NOMO-1 treated with DMSO at 0.1 percent for 48 hours (cell line): ENCODE measurements around the gene KRTAP10-2.

Source experiments
- DNase-seq: peaks from one replicate; lab custom pipeline; 2025; ENCODE audit not compliant: unreplicated experiment; lab: John Stamatoyannopoulos, UW

Gene KRTAP10-2

DNA sequence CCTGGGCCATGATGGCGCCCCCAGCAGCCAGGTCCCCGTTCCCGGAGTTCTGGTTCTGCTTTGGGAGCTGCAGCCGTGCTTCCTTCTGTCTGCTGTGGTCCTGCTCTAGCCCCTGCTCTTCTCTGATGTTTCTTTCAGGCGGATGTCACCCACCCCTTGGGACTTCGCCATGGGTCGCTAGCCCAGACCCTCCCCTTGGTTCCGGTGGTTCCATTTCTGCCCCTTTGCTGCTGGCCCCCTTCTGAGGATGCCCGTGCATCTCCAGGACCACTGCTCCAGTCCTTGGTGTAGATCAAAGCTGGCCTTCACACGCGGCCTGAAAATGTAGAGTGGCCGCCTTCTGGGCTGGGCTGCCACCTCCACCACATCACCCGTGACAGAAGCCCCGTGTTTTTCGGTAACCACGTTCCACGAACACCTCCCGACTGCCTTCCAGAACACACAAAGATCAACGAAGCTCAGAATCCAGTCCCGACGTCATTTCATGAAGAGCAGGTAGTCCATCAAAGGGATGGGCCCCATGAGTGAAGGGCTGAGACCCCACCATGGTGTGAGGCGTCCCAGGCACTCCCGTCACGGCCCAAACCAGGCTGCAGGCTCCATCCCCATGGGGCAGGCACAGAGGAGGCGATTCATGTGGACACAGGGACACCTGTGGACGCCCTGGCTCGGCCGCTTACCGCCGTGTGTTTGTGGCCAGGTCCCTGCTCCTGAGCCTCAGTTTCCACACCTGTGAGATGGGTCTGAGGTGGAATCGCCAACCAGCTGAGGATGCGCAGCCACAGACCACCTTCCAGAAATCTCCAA, 35.7 kb downstream of the KRTAP10-2 start:
- no peak for DNase-seq

DNA sequence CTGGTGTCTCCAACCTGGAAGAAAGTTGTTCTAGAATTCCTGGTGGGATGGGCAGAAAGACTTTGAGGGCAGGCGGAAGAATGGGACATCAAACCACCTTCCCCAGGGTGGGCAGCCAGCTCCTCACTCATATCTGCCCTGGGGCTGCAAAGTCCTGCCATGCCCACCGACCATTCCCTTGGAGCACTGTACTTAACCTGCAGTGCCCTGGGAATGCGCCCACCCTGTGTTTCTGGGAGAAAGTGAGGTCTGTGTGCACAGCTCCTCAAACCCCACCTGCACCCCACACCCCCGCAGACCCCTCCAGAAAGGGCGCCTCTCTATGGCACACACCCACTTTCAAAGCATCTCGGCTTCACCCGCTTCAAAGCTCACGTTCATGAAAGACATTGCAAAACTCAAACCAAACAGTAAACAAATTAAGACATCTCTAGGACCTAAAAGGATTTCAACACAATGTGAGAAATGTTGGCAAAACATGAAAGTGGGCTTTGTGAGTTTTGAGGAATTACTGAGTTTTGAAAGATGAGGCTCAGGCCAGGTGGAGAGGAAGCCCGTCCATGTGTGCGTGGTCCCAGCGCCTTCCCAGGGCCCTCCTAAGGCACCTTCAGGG, 36.5 kb downstream of the KRTAP10-2 start:
- DNase-seq, result no peak

- no peak for DNase-seq
These were observed 37.1 kb downstream of the KRTAP10-2 start for GRCh38 chr21:44514218-44514520.

GRCh38 chr21:44513389-44514217, 37.7 kb downstream of the KRTAP10-2 start:
- DNase-seq, result no peak

DNA sequence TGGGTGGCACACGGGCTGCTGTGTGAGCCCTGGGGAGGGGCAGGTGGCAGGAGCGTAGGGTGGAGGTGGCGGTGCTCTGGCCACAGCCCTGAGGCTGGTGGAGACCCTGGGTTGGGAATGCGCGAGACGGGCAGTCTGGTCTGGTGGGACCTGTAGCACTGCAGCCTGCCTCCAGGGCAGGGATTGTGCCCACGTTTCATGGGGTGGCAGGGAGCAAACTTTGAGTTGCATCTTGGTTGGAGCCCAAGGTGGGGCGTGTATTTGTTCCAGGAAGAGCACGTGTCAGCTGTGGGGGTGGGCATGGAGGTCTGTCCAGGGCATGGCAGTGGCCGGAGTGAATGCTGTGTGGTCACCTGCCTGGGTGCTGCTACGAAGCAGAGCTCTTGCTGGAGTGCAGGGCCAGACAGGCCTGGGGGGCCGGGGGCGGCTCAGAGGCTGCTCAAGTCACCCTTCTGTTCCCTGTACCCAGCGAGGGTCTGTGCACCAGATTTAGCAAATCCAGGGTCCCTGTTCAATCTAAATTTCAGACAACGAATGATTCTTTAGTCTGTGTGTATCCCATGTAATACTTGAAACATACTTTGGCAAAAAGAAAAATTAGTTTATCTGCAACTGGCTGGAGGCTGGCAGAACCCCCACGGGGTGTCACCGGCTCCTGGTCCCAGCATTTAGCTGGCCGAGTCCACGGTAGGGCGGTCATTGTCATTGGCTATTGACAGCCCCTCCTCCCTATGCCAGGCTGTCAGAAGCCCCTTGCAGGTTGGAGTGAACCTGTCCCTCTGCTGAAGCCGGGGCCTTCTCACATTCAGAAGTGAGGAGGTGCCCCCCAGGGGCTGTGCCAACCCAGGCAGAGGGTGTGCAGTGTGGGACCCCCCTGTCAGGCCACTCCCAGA, 38.6 kb downstream of the KRTAP10-2 start:
- DNase-seq, result no peak

DNA sequence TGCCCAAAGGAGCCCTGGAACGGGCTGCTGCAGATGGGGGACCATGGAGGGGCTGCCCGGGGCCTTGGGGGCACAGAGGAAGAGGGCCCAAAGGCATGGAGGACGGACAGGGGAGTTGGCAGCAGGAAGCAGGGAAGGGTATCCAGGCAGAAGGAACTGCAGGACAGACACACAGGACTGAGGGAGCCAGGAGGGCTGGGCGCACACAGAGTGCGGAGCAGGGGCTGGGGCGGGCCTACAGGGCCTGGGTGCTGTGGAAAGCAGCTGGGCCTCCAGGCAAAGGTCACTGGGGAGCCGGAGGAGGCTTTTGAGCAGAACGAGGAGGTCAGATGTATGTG, 39.4 kb downstream of the KRTAP10-2 start:
- DNase-seq, result no peak

DNA sequence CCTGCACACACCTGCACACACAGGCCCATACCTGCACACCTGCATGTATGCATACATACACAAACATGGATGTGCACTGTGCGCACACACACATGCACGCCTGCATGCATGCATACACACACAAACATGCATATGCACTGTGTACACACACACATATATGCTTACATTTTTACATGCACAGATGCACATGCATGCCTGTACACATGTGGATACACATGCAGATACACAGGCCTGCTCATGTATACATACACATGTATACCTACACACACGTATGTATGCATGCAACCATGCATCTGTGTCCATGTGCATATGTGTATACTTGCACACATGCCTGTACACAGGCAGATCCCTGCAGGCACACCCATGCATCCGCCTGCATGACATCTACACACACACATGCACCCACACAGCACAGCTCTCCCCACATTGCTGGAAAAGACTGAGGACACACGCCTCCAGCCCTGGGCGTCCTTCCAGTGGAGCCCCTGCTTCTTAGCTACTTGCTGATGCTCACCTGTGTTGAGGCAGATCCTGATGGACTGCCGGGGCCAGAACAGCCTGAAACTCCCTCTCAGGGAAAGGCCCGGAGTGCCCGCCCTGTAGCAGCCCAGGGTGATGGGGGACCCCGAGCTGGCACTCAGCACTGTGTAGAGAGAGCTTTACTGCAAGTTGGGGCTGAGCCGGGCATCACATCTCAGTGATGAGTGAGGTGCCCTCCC, 39.9 kb downstream of the KRTAP10-2 start:
- no peak for DNase-seq

DNA sequence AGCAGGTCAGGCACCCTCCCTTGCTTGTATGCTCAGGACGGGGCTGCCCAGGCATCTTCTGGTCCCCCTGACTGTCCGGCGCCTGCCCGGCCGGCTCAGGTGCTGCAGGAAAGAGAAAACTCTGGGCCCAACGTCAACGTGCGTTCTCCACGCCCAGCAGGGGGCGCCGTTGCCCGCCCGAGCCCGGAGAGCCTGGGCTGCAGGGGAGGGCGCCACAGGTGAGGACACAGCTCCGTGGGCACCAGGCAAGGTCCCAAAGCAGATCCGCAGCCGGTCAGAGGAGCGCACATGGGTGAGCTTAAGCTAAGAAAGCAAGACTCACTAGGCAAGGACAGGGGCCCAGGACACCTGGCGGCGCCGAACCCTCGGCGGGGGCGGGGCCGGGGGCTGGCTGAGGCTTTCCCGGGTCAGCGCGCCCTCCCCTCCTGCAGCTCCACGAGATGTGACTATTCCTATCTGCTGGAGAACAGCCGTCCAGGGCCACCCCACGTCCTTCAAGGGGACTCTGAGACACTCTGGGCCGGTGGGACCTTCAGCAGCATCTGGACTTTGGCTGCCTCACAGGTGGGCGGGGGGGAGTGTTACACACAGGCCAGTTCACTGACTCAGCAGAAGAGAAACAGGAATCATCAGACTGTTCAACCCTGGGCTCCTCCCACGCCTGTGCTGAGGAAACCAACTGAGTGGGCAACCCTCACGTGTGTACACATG, 40.6 kb downstream of the KRTAP10-2 start:
- peak; percentile 33 for DNase-seq

GRCh38 chr21:44510109-44510507, 41.2 kb downstream of the KRTAP10-2 start:
- no peak for DNase-seq

GRCh38 chr21:44509539-44509938, 41.8 kb downstream of the KRTAP10-2 start:
- no peak for DNase-seq

GRCh38 chr21:44508711-44509445, 42.4 kb downstream of the KRTAP10-2 start:
- DNase-seq, result no peak

DNA sequence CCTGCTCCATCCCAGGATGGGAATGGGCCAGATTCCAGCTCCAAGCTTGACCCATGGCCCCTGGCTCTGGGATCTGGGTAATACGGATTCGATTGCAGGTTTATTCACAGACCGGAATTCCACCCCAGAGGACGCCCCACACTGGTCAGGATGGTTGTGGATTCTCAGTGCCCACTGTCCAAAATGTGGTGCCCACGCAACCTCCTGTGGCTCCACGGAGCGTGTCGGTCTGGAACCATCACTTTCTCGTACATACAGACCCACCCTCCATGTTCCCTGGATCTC, 42.9 kb downstream of the KRTAP10-2 start:
- DNase-seq, result no peak

GRCh38 chr21:44507673-44508425, 43.5 kb downstream of the KRTAP10-2 start:
- DNase-seq, result no peak

- no peak for DNase-seq
These were observed 44.7 kb downstream of the KRTAP10-2 start for GRCh38 chr21:44506279-44507255.

GRCh38 chr21:44505673-44506278, 45.5 kb downstream of the KRTAP10-2 start:
- no peak for DNase-seq

GRCh38 chr21:44503901-44504399, 47.4 kb downstream of the KRTAP10-2 start:
- no peak for DNase-seq
